IMR-90 (cell line): ENCODE data around the gene CREBBP. TPM values are rescaled to one million over a fixed set of nuclear protein-coding genes. Genes with fewer than 3 reads are reported as not detected.

Experiments
- ATAC-seq: fragments of 200-7000 bp; cut with Tn5 transposase; 2 replicates; pipeline ENCODE4 v1.9.1; 2020; ENCODE audit warnings: low read depth, mild to moderate bottlenecking, moderate library complexity
- BruUV-seq: library from RNA; stranded (reverse); fragments of 400-500 nt; replicated peaks from 2 replicates; lab custom pipeline; 2021; lab: Mats Ljungman, UMichigan
- CTCF ChIA-PET: fragments of 300-600 bp; formaldehyde crosslinking; extraction: SDS; loops from one replicate; lab custom pipeline; 2021; ENCODE audit warnings: antibody characterized with exemption; lab: Yijun Ruan, JAX
- POLR2A ChIA-PET: fragments of 300-600 bp; sonication (Branson Sonifier 250); formaldehyde crosslinking; loops from one replicate; lab custom pipeline; 2022; ENCODE audit warnings: antibody characterized with exemption; ENCODE audit not compliant: unreplicated experiment; lab: Charles Lee
- DNase-seq: peaks from one replicate; pipeline ENCODE4 v3.0.0; 2013
- H2AFZ ChIP-seq: replicated peaks from 2 replicates; pipeline ENCODE3; 2013; ENCODE audit warnings: low read length, mild to moderate bottlenecking; ENCODE audit not compliant: poor library complexity
- H2AK5ac ChIP-seq: 2 replicates; pipeline ENCODE4 v1.6.1; 2013; ENCODE audit warnings: low read depth, low read length, inconsistent platforms
- H2AK9ac ChIP-seq: replicated peaks from 2 replicates; pipeline ENCODE3; 2013; ENCODE audit warnings: mild to moderate bottlenecking, low read depth, low read length, moderate library complexity; ENCODE audit not compliant: poor library complexity
- H2BK120ac ChIP-seq: 2 replicates; pipeline ENCODE4 v1.6.1; 2013; ENCODE audit warnings: low read depth, low read length, inconsistent platforms
- H2BK15ac ChIP-seq: 3 replicates; pipeline ENCODE4 v1.6.1; 2013; ENCODE audit warnings: low read depth, low read length, inconsistent platforms
- H2BK20ac ChIP-seq: 2 replicates; pipeline ENCODE4 v1.6.1; 2013; ENCODE audit warnings: low read depth, mild to moderate bottlenecking, inconsistent platforms, low read length, moderate library complexity
- H2BK5ac ChIP-seq: 2 replicates; pipeline ENCODE4 v1.6.1; 2013; ENCODE audit warnings: mild to moderate bottlenecking, low read depth, low read length, inconsistent platforms; ENCODE audit not compliant: poor library complexity, severe bottlenecking
- H3K14ac ChIP-seq: replicated peaks from 2 replicates; pipeline ENCODE4 v1.6.1; 2013; ENCODE audit warnings: low read depth, low read length, inconsistent platforms
- H3K18ac ChIP-seq: 2 replicates; pipeline ENCODE4 v1.6.1; 2013; ENCODE audit warnings: low read depth, low read length, control low read depth
- H3K23ac ChIP-seq: 2 replicates; pipeline ENCODE4 v1.6.1; 2013; ENCODE audit warnings: low read depth, low read length, inconsistent platforms
- H3K27ac ChIP-seq: 2 replicates; pipeline ENCODE4 v1.5.1; 2013; ENCODE audit warnings: mild to moderate bottlenecking, control low read depth, low read length; ENCODE audit not compliant: insufficient read depth
- H3K27me3 ChIP-seq: 2 replicates; pipeline ENCODE4 v1.6.1; 2013; ENCODE audit warnings: low read length; ENCODE audit not compliant: control insufficient read depth, insufficient read depth
- H3K36me3 ChIP-seq: 2 replicates; pipeline ENCODE4 v1.6.1; 2013; ENCODE audit warnings: low read length, mixed read lengths; ENCODE audit not compliant: control insufficient read depth, insufficient read depth
- H3K4ac ChIP-seq: 2 replicates; pipeline ENCODE4 v1.6.1; 2013; ENCODE audit warnings: low read depth, low read length, inconsistent platforms
- H3K4me1 ChIP-seq: 2 replicates; pipeline ENCODE4 v1.6.1; 2013; ENCODE audit warnings: low read length, mixed read lengths; ENCODE audit not compliant: control insufficient read depth, insufficient read depth
- H3K4me2 ChIP-seq: 2 replicates; pipeline ENCODE4 v1.6.1; 2013; ENCODE audit warnings: low read depth, mild to moderate bottlenecking, control low read depth, low read length, moderate library complexity
- H3K4me3 ChIP-seq: 2 replicates; pipeline ENCODE4 v1.5.1; 2013; ENCODE audit warnings: low read depth, mild to moderate bottlenecking, control low read depth, low read length, moderate library complexity; ENCODE audit not compliant: insufficient read depth
- H3K56ac ChIP-seq: 2 replicates; pipeline ENCODE4 v1.6.1; 2013; ENCODE audit warnings: low read length, inconsistent platforms; ENCODE audit not compliant: insufficient read depth; ENCODE audit errors: extremely low read depth
- H3K79me1 ChIP-seq, 2 experiments: 2 replicates each; pipeline ENCODE4 v1.6.1; 2013; ENCODE audit warnings: low read length in 2 of 2, inconsistent platforms in 1 of 2, low read depth in 1 of 2
- H3K9ac ChIP-seq: 2 replicates; pipeline ENCODE4 v1.6.1; 2013; ENCODE audit warnings: low read depth, low read length, control low read depth
- H3K9me1 ChIP-seq: 2 replicates; pipeline ENCODE4 v1.6.1; 2013; ENCODE audit warnings: low read length, inconsistent platforms; ENCODE audit not compliant: insufficient read depth
- H3K9me3 ChIP-seq: 2 replicates; pipeline ENCODE4 v1.6.1; 2013; ENCODE audit warnings: low read length; ENCODE audit not compliant: control insufficient read depth, insufficient read depth
- H4K20me1 ChIP-seq: 2 replicates; pipeline ENCODE4 v1.6.1; 2013; ENCODE audit warnings: low read length, inconsistent platforms; ENCODE audit not compliant: insufficient read depth
- H4K5ac ChIP-seq: 2 replicates; pipeline ENCODE4 v1.6.1; 2013; ENCODE audit warnings: mild to moderate bottlenecking, low read depth, low read length, control low read depth
- H4K8ac ChIP-seq, 2 experiments: 2 replicates each; pipeline ENCODE4 v1.6.1; 2013; ENCODE audit warnings: low read depth in 2 of 2, low read length in 2 of 2, control low read depth in 1 of 2, inconsistent platforms in 1 of 2
- H4K91ac ChIP-seq: 2 replicates; pipeline ENCODE4 v1.6.1; 2013; ENCODE audit warnings: low read depth, low read length, inconsistent platforms; ENCODE audit not compliant: insufficient read depth
- CEBPB ChIP-seq: IDR thresholded peaks from 2 replicates; pipeline ENCODE4 v1.6.1; 2012; ENCODE audit warnings: low read depth, low read length, improper control_type of control experiment
- CHD1 ChIP-seq: IDR thresholded peaks from 2 replicates; pipeline ENCODE4 v1.6.1; 2012; ENCODE audit warnings: low read depth, low read length, improper control_type of control experiment
- FOS ChIP-seq: fragments of 150-350 bp; IDR thresholded peaks from 2 replicates; pipeline ENCODE4 v1.6.1; 2016; ENCODE audit warnings: low read depth, low read length
- MAZ ChIP-seq: IDR thresholded peaks from 2 replicates; pipeline ENCODE4 v1.6.1; 2012; ENCODE audit warnings: low read depth, mild to moderate bottlenecking, low read length, improper control_type of control experiment, moderate library complexity, borderline replicate concordance
- MXI1 ChIP-seq: IDR thresholded peaks from 2 replicates; pipeline ENCODE4 v1.6.1; 2012; ENCODE audit warnings: low read depth, mild to moderate bottlenecking, low read length, moderate library complexity, borderline replicate concordance
- POLR2A ChIP-seq: IDR thresholded peaks from 2 replicates; pipeline ENCODE4 v1.6.1; 2012; ENCODE audit warnings: mild to moderate bottlenecking, low read depth, low read length
- RCOR1 ChIP-seq: IDR thresholded peaks from 2 replicates; pipeline ENCODE4 v1.6.1; 2012; ENCODE audit warnings: mild to moderate bottlenecking, low read length, improper control_type of control experiment; ENCODE audit not compliant: insufficient replicate concordance
- RFX5 ChIP-seq: IDR thresholded peaks from 2 replicates; pipeline ENCODE4 v1.8.0; 2012; ENCODE audit warnings: low read depth, mild to moderate bottlenecking, low read length, moderate library complexity
- WGBS, 2 experiments: methylation state at CpG; one replicate each; pipeline versions ENCODE4 v1.1.5 to v1.1.7; 2013; ENCODE audit warnings: missing lambda C conversion rate in 2 of 2; ENCODE audit not compliant: insufficient read length in 1 of 2; ENCODE audit errors: extremely low coverage in 2 of 2; 5-methylcytosine and 5-hydroxymethylcytosine counted together
- dilution Hi-C: fragments of 300-500 bp; cut with HindIII; formaldehyde crosslinking; loops from one replicate; pipeline ENCODE4 v1.14.3; 2018; ENCODE audit warnings: low sequenced_read_pairs; ENCODE audit not compliant: unreplicated experiment
- in situ Hi-C: fragments of 300-500 bp; cut with MboI; formaldehyde crosslinking; loops from 3 replicates; pipeline ENCODE4 v1.14.3; 2019; ENCODE audit warnings: low sequenced_read_pairs, inconsistent platforms, mixed read lengths
- intact Hi-C: fragments of 100-400 bp; cut with micrococcal nuclease; formaldehyde crosslinking; loops from 2 replicates; pipeline ENCODE4 v1.10.0; 2022
- polyA plus RNA-seq, 3 experiments: library from polyadenylated mRNA; depleted of rRNA; stranded (reverse); fragments of >200 nt; gene quantifications; 2 replicates each; pipeline ENCODE4 v1.2.3, GENCODE V29; 2012; ENCODE audit warnings: low replicate concordance in 1 of 3
- total RNA-seq: library from RNA; depleted of rRNA; stranded (reverse); fragments of >200 nt; gene quantifications from 2 replicates; pipeline ENCODE4 v1.2.3, GENCODE V29; 2012
- TF ChIP-seq, protein P1 (sequence below): conservative IDR thresholded peaks from 2 replicates; pipeline ENCODE4 v1.5.1; 2012; ENCODE audit warnings: mild to moderate bottlenecking, low read depth, low read length, improper control_type of control experiment
- TF ChIP-seq, protein P2 (sequence below): fragments of 150-350 bp; IDR thresholded peaks from 2 replicates; pipeline ENCODE4 v1.6.1; 2016; ENCODE audit warnings: low read depth, mild to moderate bottlenecking, low read length, moderate library complexity, borderline replicate concordance
- TF ChIP-seq, protein P3 (sequence below): fragments of 150-350 bp; IDR thresholded peaks from 2 replicates; pipeline ENCODE4 v1.6.1; 2017; ENCODE audit warnings: mild to moderate bottlenecking, antibody characterized with exemption, low read length, low read depth

CREBBP gene
- total and polyA plus RNA-seq, 2 of the 4 experiments (the other 2 are of a cell fraction) = 7.3 to 12.5 TPM

DNA sequence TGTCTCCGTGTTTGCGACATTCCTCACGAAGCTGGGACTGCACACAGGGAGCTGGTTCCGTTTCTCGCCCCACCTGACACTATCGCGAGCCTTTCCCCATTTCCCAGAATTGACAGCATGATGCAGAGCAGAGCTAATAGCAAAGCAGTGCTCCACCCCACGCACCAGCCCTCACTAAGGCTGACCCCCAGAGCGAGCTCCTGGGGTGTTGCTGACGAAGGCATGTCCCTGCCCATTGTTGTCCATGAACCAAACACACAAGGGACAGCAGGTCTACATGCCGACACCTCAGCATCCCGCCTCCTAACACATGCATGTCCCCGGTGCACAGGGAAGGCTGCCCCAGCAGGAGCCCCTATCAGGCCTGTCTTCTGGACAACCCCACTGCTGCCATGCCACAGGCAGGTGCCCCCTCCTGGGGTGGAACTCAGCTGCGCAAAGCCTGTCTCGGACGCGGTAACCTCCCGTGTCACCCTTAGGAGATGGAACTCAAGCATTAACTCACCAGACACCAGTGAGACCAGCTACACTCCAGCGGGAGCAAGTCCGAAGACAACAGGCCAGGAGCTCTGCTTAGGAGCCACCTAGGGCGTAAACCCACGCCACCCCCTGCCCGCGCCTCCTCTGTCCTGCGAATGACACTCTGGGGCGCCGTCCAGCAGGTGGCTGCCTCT is 146.3 kb downstream of the CREBBP start:
- Histone ChIP-seq H3K4me2 (no peak overlapping the region), H3K27ac (no peak overlapping the region), H3K56ac (no peak overlapping the region), H2AFZ (peak overlapping the region; percentile 43), H4K5ac (no peak overlapping the region), H3K18ac (no peak overlapping the region), H2BK15ac (no peak overlapping the region), H3K9me1 (peaks cover 5% of the 10 kb centered on the region; the same call in 1 of the 2 replicates), H3K4me3 (no peak overlapping the region), H3K9ac (no peak overlapping the region), H3K27me3 (no peaks in the 10 kb centered on the region), H4K91ac (no peak overlapping the region), H3K14ac (no peak overlapping the region), H4K20me1 (peaks cover 17% of the 10 kb centered on the region), H3K79me1 (peaks cover 24 to 68% of the 10 kb centered on the region in 2 experiments), H4K8ac (no peak overlapping the region), H3K23ac (no peak overlapping the region), H2BK5ac (no peak overlapping the region), H2BK20ac (no peak overlapping the region), H3K36me3 (peaks cover 84% of the 10 kb centered on the region), H3K4me1 (no peaks in the 10 kb centered on the region), H2AK9ac (peak overlapping the region; percentile 42), H3K4ac (no peak overlapping the region), H3K9me3 (no peaks in the 10 kb centered on the region), H2BK120ac (no peak overlapping the region), H2AK5ac (no peak overlapping the region)
- ChIA-PET POLR2A (no interaction called here), CTCF (no interaction called here)
- 97% methylated on average over 25 of the region's 27 CpGs; no CpG with 5 or more reads in 1 of the 2 experiments for WGBS, 2 experiments
- in situ Hi-C loops (no loop called here), dilution Hi-C loops (no loop called here), intact Hi-C loops (no loop called here)
- ATAC-seq (no peak), DNase-seq (no peak)
- BruUV-seq = no TSS peak
- TF ChIP-seq RFX5 (no peak), CEBPB (no peak), RCOR1 (no peak), POLR2A (no peak), MAZ (no peak), MXI1 (no peak), CHD1 (no peak), FOS (no peak)
- TF ChIP-seq, protein P1, sequence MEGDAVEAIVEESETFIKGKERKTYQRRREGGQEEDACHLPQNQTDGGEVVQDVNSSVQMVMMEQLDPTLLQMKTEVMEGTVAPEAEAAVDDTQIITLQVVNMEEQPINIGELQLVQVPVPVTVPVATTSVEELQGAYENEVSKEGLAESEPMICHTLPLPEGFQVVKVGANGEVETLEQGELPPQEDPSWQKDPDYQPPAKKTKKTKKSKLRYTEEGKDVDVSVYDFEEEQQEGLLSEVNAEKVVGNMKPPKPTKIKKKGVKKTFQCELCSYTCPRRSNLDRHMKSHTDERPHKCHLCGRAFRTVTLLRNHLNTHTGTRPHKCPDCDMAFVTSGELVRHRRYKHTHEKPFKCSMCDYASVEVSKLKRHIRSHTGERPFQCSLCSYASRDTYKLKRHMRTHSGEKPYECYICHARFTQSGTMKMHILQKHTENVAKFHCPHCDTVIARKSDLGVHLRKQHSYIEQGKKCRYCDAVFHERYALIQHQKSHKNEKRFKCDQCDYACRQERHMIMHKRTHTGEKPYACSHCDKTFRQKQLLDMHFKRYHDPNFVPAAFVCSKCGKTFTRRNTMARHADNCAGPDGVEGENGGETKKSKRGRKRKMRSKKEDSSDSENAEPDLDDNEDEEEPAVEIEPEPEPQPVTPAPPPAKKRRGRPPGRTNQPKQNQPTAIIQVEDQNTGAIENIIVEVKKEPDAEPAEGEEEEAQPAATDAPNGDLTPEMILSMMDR = no peak
- TF ChIP-seq, protein P2, sequence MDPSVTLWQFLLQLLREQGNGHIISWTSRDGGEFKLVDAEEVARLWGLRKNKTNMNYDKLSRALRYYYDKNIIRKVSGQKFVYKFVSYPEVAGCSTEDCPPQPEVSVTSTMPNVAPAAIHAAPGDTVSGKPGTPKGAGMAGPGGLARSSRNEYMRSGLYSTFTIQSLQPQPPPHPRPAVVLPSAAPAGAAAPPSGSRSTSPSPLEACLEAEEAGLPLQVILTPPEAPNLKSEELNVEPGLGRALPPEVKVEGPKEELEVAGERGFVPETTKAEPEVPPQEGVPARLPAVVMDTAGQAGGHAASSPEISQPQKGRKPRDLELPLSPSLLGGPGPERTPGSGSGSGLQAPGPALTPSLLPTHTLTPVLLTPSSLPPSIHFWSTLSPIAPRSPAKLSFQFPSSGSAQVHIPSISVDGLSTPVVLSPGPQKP = no peak
- TF ChIP-seq, protein P3, sequence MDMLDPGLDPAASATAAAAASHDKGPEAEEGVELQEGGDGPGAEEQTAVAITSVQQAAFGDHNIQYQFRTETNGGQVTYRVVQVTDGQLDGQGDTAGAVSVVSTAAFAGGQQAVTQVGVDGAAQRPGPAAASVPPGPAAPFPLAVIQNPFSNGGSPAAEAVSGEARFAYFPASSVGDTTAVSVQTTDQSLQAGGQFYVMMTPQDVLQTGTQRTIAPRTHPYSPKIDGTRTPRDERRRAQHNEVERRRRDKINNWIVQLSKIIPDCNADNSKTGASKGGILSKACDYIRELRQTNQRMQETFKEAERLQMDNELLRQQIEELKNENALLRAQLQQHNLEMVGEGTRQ = no peak
